ENCODE measurements around the gene ARNT2. TPM values are rescaled to one million over a fixed set of nuclear protein-coding genes. Genes with fewer than 3 reads are reported as not detected.

Gene ARNT2
- total RNA-seq, 2 experiments from 2014 or later: 0.34 TPM; not detected in 1

- Mint-ChIP-seq H3K4me3 (no peak overlapping the region), H3K27me3 (peaks cover 4% of the 10 kb centered on the region), H3K9me3 (no peaks in the 10 kb centered on the region), H3K4me1 (ENCODE audit: low read depth) (no peaks in the 10 kb centered on the region), H3K27ac (no peak overlapping the region), H3K36me3 (ENCODE audit: low read depth) (no peaks in the 10 kb centered on the region)
- CTCF ChIA-PET: no interaction called here
- POLR2A ChIA-PET: no interaction called here
- no peak for ATAC-seq
- intact Hi-C loops (cut with micrococcal nuclease): no loop called here
- TF ChIP-seq CTCF (IDR thresholded peaks at IDR 0.05): no peak
- DNase-seq: no peak
Observed at GRCh38 chr15:80432345-80432702, 28.1 kb downstream of the ARNT2 start.

DNA sequence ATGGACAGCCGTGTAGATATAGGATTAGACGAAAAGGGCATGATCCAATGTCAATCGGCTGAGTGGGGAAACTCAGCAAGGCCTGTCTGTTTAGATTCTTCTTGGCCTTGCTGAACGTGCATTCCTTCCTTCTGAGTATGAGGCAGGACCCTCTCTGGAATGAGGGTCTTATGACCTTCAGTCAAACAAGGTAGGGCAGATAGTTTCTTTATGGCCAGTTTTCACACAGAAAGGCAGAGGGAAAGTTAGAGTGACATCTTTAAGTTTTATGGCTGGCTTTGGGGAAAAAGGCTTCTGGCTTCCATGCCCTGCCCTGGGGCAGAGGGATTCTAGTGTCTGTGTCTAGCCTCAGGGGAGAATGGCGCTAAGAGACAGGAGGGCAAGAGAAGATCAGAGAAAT, 29.7 kb downstream of the ARNT2 start:
- ChIA-PET POLR2A (no interaction called here), CTCF (no interaction called here)
- intact Hi-C loops (cut with micrococcal nuclease): no loop called here
- H3K27me3 Mint-ChIP-seq: peaks cover 4% of the 10 kb centered on the region
- no peak for ATAC-seq
- TF ChIP-seq CTCF (IDR thresholded peaks at IDR 0.05): no peak
- no peak for DNase-seq
- H3K4me3 Mint-ChIP-seq: no peak overlapping the region
- H3K36me3 Mint-ChIP-seq (ENCODE audit: low read depth): no peaks in the 10 kb centered on the region
- no peaks in the 10 kb centered on the region for H3K4me1 Mint-ChIP-seq (ENCODE audit: low read depth)
- H3K27ac Mint-ChIP-seq: no peak overlapping the region
- H3K9me3 Mint-ChIP-seq: no peaks in the 10 kb centered on the region

- ChIA-PET POLR2A (no interaction called here), CTCF (no interaction called here)
- Mint-ChIP-seq H3K4me1 (ENCODE audit: low read depth) (no peaks in the 10 kb centered on the region), H3K27ac (no peak overlapping the region), H3K36me3 (ENCODE audit: low read depth) (no peaks in the 10 kb centered on the region), H3K27me3 (peaks cover 4% of the 10 kb centered on the region), H3K4me3 (no peak overlapping the region), H3K9me3 (no peaks in the 10 kb centered on the region)
- TF ChIP-seq CTCF (IDR thresholded peaks at IDR 0.05): no peak
- ATAC-seq (no peak), DNase-seq (no peak)
- intact Hi-C loops (cut with micrococcal nuclease): no loop called here
Observed at GRCh38 chr15:80434926-80435720, 30.9 kb downstream of the ARNT2 start.

GRCh38 chr15:80436511-80437307, 32.5 kb downstream of the ARNT2 start:
- ATAC-seq: peak; percentile 49
- CTCF ChIA-PET: interaction anchor here (1.2 kb wide), 1 partner anchor 19 kb away, joined by 3 read pairs; no protein-coding TSS in a partner anchor
- peak; percentile 22 for DNase-seq
- no peak overlapping the region for H3K4me3 Mint-ChIP-seq
- intact Hi-C loops (cut with micrococcal nuclease): no loop called here
- POLR2A ChIA-PET: no interaction called here
- H3K36me3 Mint-ChIP-seq (ENCODE audit: low read depth): no peaks in the 10 kb centered on the region
- H3K9me3 Mint-ChIP-seq: no peaks in the 10 kb centered on the region
- H3K27me3 Mint-ChIP-seq: peaks cover 3% of the 10 kb centered on the region
- H3K4me1 Mint-ChIP-seq (ENCODE audit: low read depth): no peaks in the 10 kb centered on the region
- no peak overlapping the region for H3K27ac Mint-ChIP-seq
- TF ChIP-seq CTCF (IDR thresholded peaks at IDR 0.05): no peak

- ATAC-seq: no peak
- no peak overlapping the region for H3K27ac Mint-ChIP-seq
Observed at GRCh38 chr15:80437334-80437891, 33.2 kb downstream of the ARNT2 start.

More at GRCh38 chr15:80437334-80437891, 33.2 kb downstream of the ARNT2 start:
- POLR2A ChIA-PET: interaction anchor here (0.5 kb wide), 1 partner anchor 170 kb away, joined by 4 read pairs; no protein-coding TSS in a partner anchor
- H3K4me1 Mint-ChIP-seq (ENCODE audit: low read depth): no peaks in the 10 kb centered on the region
- CTCF ChIA-PET: interaction anchor here (1.2 kb wide), 1 partner anchor 18 kb away, joined by 3 read pairs; no protein-coding TSS in a partner anchor
- intact Hi-C loops (cut with micrococcal nuclease): no loop called here
- no peak overlapping the region for H3K4me3 Mint-ChIP-seq
- H3K36me3 Mint-ChIP-seq (ENCODE audit: low read depth): no peaks in the 10 kb centered on the region
- TF ChIP-seq CTCF (IDR thresholded peaks at IDR 0.05): no peak
- DNase-seq: no peak
- no peaks in the 10 kb centered on the region for H3K9me3 Mint-ChIP-seq
- H3K27me3 Mint-ChIP-seq: peaks cover 3% of the 10 kb centered on the region

All from activated CD8-positive, alpha-beta T cell treated with anti-CD3 and anti-CD28 coated beads for 36 hours (primary cell).